ENCODE measurements around the gene RABGAP1. TPM values are rescaled to one million over a fixed set of nuclear protein-coding genes. Genes with fewer than 3 reads are reported as not detected.

RABGAP1 gene
- total RNA-seq, 4 donors from 2014 or later = 64.3 to 116 (median 79.5) TPM

GRCh38 chr9:123109540-123110279 lies 168.9 kb downstream of the RABGAP1 start:
- no peaks in the 10 kb centered on the region for H3K9me3 ChIP-seq
- 91% methylated on average over 14 of the region's 15 CpGs for WGBS
- H3K27ac ChIP-seq (replicated peaks in 1 of 4) = no peak overlapping the region
- H3K27me3 ChIP-seq = no peaks in the 10 kb centered on the region
- no peak overlapping the region for H3K4me3 ChIP-seq
- no peak for TF ChIP-seq POLR2AphosphoS5 (IDR thresholded peaks at IDR 0.05)
- TF ChIP-seq POLR2A (IDR thresholded peaks at IDR 0.05; ENCODE audit: low read depth) = no peak
- TF ChIP-seq EP300 (IDR thresholded peaks at IDR 0.05) = no peak
- no peak for TF ChIP-seq CTCF (IDR thresholded peaks at IDR 0.05)
- intact Hi-C loops (cut with DNase I) = no loop called here
- peaks cover 10 to 12% (median 10%) of the 10 kb centered on the region in 4 donors for H3K4me1 ChIP-seq
- peak; percentile 72 for DNase-seq (ENCODE audit: extremely low spot score)
- H3K36me3 ChIP-seq = peaks cover 20 to 61% (median 53%) of the 10 kb centered on the region in 4 donors

- Histone ChIP-seq H3K27ac (replicated peaks in 1 of 4) (no peak overlapping the region), H3K4me3 (no peak overlapping the region), H3K27me3 (no peaks in the 10 kb centered on the region), H3K4me1 (peaks cover 17 to 22% (median 22%) of the 10 kb centered on the region in 4 donors), H3K9me3 (no peaks in the 10 kb centered on the region), H3K36me3 (peaks cover 13 to 43% (median 39%) of the 10 kb centered on the region in 4 donors)
- DNase-seq (ENCODE audit: extremely low spot score) = peak; percentile 88
- TF ChIP-seq POLR2AphosphoS5 (IDR thresholded peaks at IDR 0.05) (no peak), POLR2A (IDR thresholded peaks at IDR 0.05; ENCODE audit: low read depth) (no peak), CTCF (IDR thresholded peaks at IDR 0.05) (no peak), EP300 (IDR thresholded peaks at IDR 0.05) (no peak)
- WGBS = 63% methylated on average over 8 of the region's 8 CpGs
- intact Hi-C loops (cut with DNase I) = no loop called here
Observed at GRCh38 chr9:123111427-123112014, 170.7 kb downstream of the RABGAP1 start.

- no peak for TF ChIP-seq EP300 (IDR thresholded peaks at IDR 0.05)
- TF ChIP-seq POLR2A (IDR thresholded peaks at IDR 0.05; ENCODE audit: low read depth) = no peak
- no peak for TF ChIP-seq CTCF (IDR thresholded peaks at IDR 0.05)
- intact Hi-C loops (cut with DNase I) = no loop called here
- Histone ChIP-seq H3K4me1 (peaks cover 18 to 24% (median 23%) of the 10 kb centered on the region in 4 donors), H3K9me3 (no peaks in the 10 kb centered on the region), H3K36me3 (peaks cover 13 to 35% (median 32%) of the 10 kb centered on the region in 4 donors), H3K27ac (replicated peaks in 1 of 4) (no peak overlapping the region), H3K4me3 (no peak overlapping the region), H3K27me3 (no peaks in the 10 kb centered on the region)
- WGBS = 83% methylated on average over 33 of the region's 43 CpGs
- DNase-seq (ENCODE audit: extremely low spot score) = peak; percentile 78
Observed at GRCh38 chr9:123112015-123112975, 171.5 kb downstream of the RABGAP1 start.

- Histone ChIP-seq H3K4me1 (peaks cover 26 to 32% (median 30%) of the 10 kb centered on the region in 4 donors), H3K4me3 (no peak overlapping the region), H3K36me3 (peaks cover 13 to 26% (median 23%) of the 10 kb centered on the region in 4 donors), H3K9me3 (no peaks in the 10 kb centered on the region), H3K27ac (replicated peaks in 1 of 4) (no peak overlapping the region), H3K27me3 (no peaks in the 10 kb centered on the region)
- no peak for DNase-seq (ENCODE audit: extremely low spot score)
- WGBS = 85% methylated on average over 7 of the region's 7 CpGs
- TF ChIP-seq POLR2A (IDR thresholded peaks at IDR 0.05; ENCODE audit: low read depth) (no peak), EP300 (IDR thresholded peaks at IDR 0.05) (no peak), CTCF (IDR thresholded peaks at IDR 0.05) (no peak), POLR2AphosphoS5 (IDR thresholded peaks at IDR 0.05) (no peak)
- intact Hi-C loops (cut with DNase I) = no loop called here
Observed at GRCh38 chr9:123113185-123113584, 172.4 kb downstream of the RABGAP1 start.

All from esophagus muscularis mucosa (tissue), 4 donors.